DMS79 treated with DMSO at 0.1 percent for 48 hours (cell line): ENCODE measurements around the gene RRBP1.
A peak's percentile ranks its signal among the peaks of the same experiment; 100 is the strongest.

Experiments
- DNase-seq: peaks from one replicate; lab custom pipeline; 2025; lab: John Stamatoyannopoulos, UW

Gene RRBP1

DNA sequence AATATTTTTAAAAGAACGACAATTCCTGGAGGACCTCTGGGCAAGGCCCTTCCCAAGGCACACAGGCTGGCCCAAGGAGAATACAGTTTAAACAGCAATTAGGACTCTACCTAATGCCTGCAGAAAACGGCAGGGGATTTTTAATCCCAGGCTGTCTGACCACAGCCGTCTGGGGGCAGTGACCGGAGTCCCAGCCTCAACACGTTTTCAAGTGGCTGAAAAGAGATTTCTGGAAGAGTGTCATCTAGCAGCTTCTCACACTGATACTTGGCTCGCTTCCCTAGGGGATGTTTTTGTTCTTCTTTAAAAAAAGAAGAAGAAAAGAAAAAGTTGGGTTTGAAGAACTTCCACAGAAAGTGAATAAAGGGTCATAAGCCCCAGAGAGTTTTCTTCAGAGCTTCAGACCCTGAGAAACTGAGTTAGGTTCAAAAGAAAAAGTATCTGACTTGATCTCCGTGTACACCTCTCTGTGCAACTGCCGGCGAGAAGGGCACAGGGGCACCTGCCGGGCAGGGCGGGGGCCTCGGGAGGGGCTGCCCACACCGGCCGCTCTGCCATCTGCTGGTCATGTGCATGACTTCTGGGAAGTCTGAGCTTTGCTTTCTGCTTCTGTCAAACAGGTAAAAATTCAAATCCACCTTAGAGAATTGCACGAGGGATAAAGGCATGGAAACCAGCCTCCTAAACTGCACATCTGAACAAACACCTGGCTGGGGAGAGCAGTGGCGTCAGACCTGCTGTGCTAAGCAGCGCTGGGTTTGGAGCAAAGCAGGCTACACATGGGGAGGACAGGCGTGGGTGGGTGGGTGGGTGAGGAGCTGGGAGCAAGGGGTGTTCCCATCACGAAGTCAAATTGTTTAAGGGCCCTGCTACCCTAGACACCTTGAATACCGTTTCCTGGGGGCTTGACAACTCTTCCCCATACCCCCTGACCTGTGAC, 33.0 kb downstream of the RRBP1 start:
- peak; percentile 68 for DNase-seq

DNA sequence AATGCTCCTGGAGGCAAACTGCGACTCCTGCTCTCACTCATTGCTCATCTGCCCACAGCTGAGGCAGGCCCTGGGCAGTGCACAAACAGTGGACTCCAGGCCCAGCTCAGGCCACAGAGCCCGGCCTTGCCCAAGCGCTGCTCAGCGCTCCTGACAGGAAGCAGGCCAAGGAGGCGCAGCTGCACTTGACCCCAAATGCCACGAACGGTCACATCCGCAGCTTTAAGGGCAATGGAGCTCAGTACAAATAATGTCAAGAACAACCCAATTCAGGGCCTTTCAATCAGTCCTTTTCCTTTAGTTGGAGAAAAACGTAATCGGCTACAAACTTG, 33.8 kb downstream of the RRBP1 start:
- DNase-seq: no peak

GRCh38 chr20:17647391-17648314, 34.4 kb downstream of the RRBP1 start:
- no peak for DNase-seq

DNA sequence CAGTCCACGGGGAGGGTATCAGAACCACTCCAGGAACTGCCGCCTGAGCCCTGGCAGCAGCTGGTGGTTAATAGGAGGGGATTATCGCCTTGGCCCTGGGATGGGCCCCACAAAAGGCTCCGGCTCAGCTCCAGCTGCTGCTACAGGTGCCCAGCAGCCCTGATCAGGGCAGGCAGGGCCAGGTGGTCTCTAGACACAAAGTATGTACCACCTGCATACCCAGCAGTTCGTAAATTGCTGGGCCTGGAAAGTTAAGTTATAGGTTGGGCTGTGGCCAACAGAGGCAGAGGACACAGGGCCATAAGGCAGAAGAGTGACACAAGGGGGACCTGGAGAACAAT, 35.1 kb downstream of the RRBP1 start:
- DNase-seq: peak; percentile 63

DNA sequence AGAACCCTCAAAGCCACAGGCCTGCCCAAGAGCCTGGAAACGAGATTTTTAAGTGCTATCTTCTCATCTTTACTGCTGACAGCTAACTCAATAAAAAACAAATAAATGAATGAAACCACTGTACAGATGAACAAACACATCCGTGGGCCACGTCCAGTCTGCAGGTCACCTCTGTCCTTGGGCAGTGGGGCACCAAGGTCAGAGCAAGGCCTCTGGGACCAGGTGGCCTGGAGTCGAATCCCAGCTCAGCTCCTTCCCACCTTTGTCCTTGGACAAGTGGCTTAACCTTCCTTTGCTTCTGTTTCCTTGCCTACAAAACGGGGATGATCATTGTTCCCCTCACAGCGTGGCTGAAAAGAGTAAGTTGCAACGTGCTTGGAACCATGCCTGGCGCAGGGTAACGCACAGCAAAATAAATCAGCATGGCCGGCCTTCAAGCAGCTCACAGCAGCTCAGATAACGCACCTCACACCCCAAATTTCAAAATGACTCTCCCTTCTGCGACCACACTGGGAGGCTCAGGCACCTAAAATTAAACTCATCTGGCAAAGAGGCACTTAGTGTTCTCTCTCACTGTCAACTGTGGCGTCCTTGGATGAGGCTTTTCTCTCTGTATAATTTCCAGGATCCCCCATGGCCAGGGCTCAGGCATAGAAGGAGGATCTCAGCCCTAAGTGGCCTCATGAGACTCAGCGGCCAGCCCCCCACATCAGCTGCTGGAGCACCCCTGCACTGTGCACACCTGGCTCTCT, 35.7 kb downstream of the RRBP1 start:
- peak; percentile 62 for DNase-seq

- DNase-seq: no peak
Observed at GRCh38 chr20:17645546-17646208, 36.4 kb downstream of the RRBP1 start.

- DNase-seq: no peak
Observed at GRCh38 chr20:17645010-17645409, 37.0 kb downstream of the RRBP1 start.

DNA sequence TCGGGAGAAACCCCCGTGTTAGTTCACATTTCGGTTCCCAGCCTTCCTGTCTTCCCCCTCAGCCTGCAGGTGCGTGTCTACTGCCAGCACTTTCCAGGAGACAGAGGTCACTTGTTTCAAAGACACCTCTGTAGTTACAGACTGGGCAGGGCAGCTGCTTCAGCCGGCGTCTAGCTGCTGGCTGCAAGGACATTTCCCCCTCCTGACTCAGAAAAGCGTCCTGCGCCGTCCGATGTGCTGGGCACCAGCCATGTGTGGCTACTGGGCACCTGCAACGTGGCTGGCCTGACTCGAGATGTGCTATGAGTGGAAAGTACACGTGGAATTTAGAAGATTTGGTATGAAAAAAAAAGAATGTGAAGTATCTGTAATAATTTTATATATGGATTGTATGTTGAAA, 37.6 kb downstream of the RRBP1 start:
- peak; percentile 11 for DNase-seq

DNA sequence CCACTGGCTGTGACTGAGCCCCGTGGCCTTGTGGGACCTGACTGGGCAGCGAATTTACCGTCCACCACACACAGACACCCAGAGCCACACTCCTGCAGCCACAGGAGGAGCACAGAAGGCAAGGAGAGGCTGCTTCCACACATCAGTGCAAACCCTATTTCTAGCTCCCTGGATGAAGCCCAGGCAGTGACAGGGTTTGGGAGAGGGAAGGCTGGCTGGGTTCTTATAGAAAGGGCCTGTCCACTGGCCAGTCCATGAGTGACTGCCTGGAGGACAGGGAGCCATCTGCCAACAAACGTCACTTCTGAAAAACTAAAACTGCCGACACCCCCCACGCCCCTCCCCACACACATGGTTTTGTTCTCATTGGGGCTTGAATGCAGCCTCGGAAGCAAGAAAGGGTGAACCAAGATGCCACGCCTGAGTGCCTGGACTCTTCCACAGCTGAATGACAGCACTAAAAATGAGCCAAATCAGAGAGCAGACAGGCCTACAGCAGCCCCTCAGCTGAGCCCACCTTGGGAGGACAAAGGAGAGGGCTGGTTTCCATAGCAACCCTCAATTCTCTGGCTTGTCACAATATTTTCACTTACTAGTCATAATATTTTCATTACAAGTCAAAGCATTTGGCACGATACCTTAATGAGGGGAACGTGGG, 38.4 kb downstream of the RRBP1 start:
- DNase-seq: peak; percentile 20

DNA sequence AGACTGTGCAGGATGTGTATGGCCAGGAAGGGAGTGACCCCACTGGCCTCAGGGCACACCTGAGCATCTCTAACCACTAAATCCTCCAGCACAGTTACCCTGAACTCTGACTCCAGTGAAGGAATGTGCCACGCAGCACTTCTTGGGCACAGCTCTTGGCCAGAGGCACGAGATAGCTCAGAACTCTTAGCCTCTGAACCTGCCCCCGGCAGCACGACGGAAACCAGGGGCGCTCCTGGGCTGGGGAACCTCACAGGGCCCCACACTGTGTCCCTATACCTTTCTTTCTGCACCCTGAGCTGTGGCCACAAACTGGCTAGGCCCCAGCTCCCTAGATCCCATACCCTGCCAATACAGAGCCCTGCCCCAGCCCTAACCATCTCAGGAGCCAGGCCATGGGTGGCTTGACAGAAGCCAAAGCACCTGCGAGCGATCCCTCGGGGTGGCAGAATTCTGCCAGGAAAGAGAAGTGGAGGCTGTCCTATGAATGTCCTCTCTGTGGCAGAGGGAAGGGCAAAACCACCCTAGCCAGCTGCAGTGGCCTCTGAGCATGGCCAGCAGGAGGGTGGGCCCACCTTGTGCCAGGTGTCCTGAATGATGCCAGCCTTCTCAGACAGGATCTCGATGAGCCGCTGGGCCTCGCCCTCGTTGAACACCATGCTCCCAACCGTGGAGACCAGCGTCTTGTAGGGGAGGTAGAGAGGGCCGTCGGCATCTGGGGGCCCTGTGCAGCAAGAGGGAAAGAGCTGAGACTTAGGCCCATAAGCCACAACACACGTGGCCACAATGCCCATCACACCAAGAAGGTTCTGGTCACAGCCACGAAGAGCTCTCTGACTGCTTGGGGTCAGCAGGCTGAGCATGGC, 39.4 kb downstream of the RRBP1 start:
- DNase-seq: peak; percentile 3

GRCh38 chr20:17641993-17642392, 40.0 kb downstream of the RRBP1 start:
- no peak for DNase-seq

- DNase-seq: no peak
Observed at GRCh38 chr20:17641520-17641964, 40.5 kb downstream of the RRBP1 start.

- DNase-seq: no peak
Observed at GRCh38 chr20:17640875-17641378, 41.1 kb downstream of the RRBP1 start.

GRCh38 chr20:17640146-17640874, 41.7 kb downstream of the RRBP1 start:
- DNase-seq: no peak

- DNase-seq: no peak
Observed at GRCh38 chr20:17638835-17639407, 43.1 kb downstream of the RRBP1 start.

GRCh38 chr20:17637985-17638640, 43.9 kb downstream of the RRBP1 start:
- no peak for DNase-seq

DNA sequence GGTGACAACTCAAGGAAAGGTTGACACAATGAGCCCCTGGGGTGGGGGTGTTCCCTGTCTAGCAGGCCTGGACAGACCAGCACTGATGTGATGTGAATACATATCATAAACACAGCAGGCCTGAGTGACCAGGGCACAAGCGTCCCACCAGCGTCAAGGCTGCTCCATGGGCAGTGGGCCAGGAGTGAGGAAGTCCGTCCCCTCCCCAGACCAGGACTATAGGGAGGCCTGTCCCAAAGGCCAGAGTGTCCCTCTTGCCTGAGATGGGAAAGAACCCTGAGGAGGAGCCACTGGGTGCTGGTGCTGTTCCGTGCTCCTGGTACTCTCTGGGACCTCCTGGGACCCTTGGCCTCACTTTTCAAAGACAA, 44.6 kb downstream of the RRBP1 start:
- DNase-seq: no peak
